OCI-LY1 (cell line): ENCODE measurements around the gene VIPAS39.
A peak's percentile ranks its signal among the peaks of the same experiment; 100 is the strongest.

Source experiments
- H2AFZ ChIP-seq: fragments of 200-600 bp; sonication (generic), shearing (Covaris generic); 2 replicates; pipeline ENCODE4 v1.6.0; 2014; ENCODE audit warnings: antibody characterized with exemption, mild to moderate bottlenecking, low read length
- H3F3A ChIP-seq: fragments of 200-600 bp; sonication (generic), shearing (Covaris generic); 2 replicates; pipeline ENCODE4 v1.6.0; 2014; ENCODE audit warnings: mild to moderate bottlenecking, antibody characterized with exemption, low read length, moderate library complexity; ENCODE audit not compliant: insufficient read depth
- H3K27ac ChIP-seq: fragments of 200-600 bp; sonication (generic); 2 replicates; pipeline ENCODE4 v1.5.1; 2014; ENCODE audit warnings: low read length, mixed run types, mild to moderate bottlenecking, low read depth; ENCODE audit not compliant: poor library complexity, severe bottlenecking
- H3K27me3 ChIP-seq: fragments of 200-600 bp; sonication (generic); 2 replicates; pipeline ENCODE4 v1.6.0; 2014; ENCODE audit warnings: antibody characterized with exemption, mild to moderate bottlenecking, low read length, moderate library complexity; ENCODE audit not compliant: insufficient read depth
- H3K36me3 ChIP-seq: fragments of 200-600 bp; sonication (generic); 2 replicates; pipeline ENCODE4 v1.6.1; 2014; ENCODE audit warnings: mild to moderate bottlenecking, antibody characterized with exemption, low read length, moderate library complexity, mixed read lengths; ENCODE audit not compliant: insufficient read depth
- H3K4me1 ChIP-seq: fragments of 200-600 bp; sonication (generic); 2 replicates; pipeline ENCODE4 v1.5.1; 2014; ENCODE audit warnings: mild to moderate bottlenecking, low read length, moderate library complexity; ENCODE audit not compliant: insufficient read depth, severe bottlenecking
- H3K4me2 ChIP-seq: fragments of 200-600 bp; sonication (generic), shearing (Covaris generic); 2 replicates; pipeline ENCODE4 v1.6.1; 2014; ENCODE audit warnings: low read length
- H3K4me3 ChIP-seq: fragments of 200-600 bp; sonication (generic); 2 replicates; pipeline ENCODE4 v1.5.1; 2014; ENCODE audit warnings: low read length, low read depth, mild to moderate bottlenecking, mixed read lengths; ENCODE audit not compliant: poor library complexity, severe bottlenecking
- H3K79me2 ChIP-seq: fragments of 200-600 bp; shearing (Covaris generic); 2 replicates; pipeline ENCODE4 v1.6.1; 2016; ENCODE audit warnings: mixed run types, low read length, mixed read lengths; ENCODE audit not compliant: insufficient read depth
- H3K9ac ChIP-seq: fragments of 200-600 bp; sonication (generic), shearing (Covaris generic); 2 replicates; pipeline ENCODE4 v1.6.1; 2014; ENCODE audit warnings: mild to moderate bottlenecking, low read length, mixed read lengths
- H3K9me2 ChIP-seq: fragments of 200-600 bp; sonication (generic), shearing (Covaris generic); 2 replicates; pipeline ENCODE4 v1.6.1; 2014; ENCODE audit warnings: low read depth, mild to moderate bottlenecking, low read length, mixed read lengths
- H3K9me3 ChIP-seq: fragments of 200-600 bp; shearing (Covaris generic); 2 replicates; pipeline ENCODE4 v1.6.1; 2014; ENCODE audit warnings: low read length, mixed read lengths
- H4K20me1 ChIP-seq: fragments of 200-600 bp; sonication (generic), shearing (Covaris generic); 2 replicates; pipeline ENCODE4 v1.6.0; 2016; ENCODE audit warnings: mild to moderate bottlenecking, low read length; ENCODE audit not compliant: insufficient read depth
- EZH2 ChIP-seq: fragments of 200-600 bp; sonication (generic), shearing (Covaris generic); IDR thresholded peaks from 2 replicates; pipeline ENCODE4 v1.8.0; 2017; ENCODE audit warnings: borderline replicate concordance, mixed run types, mild to moderate bottlenecking, antibody characterized with exemption, low read length, moderate library complexity, mixed read lengths
- TF ChIP-seq, protein P1 (sequence below): fragments of 200-600 bp; sonication (generic), shearing (Covaris generic); IDR thresholded peaks from 2 replicates; pipeline ENCODE4 v1.5.1; 2017; ENCODE audit warnings: mild to moderate bottlenecking, antibody characterized with exemption, low read length, moderate library complexity, mixed read lengths

Gene VIPAS39

DNA sequence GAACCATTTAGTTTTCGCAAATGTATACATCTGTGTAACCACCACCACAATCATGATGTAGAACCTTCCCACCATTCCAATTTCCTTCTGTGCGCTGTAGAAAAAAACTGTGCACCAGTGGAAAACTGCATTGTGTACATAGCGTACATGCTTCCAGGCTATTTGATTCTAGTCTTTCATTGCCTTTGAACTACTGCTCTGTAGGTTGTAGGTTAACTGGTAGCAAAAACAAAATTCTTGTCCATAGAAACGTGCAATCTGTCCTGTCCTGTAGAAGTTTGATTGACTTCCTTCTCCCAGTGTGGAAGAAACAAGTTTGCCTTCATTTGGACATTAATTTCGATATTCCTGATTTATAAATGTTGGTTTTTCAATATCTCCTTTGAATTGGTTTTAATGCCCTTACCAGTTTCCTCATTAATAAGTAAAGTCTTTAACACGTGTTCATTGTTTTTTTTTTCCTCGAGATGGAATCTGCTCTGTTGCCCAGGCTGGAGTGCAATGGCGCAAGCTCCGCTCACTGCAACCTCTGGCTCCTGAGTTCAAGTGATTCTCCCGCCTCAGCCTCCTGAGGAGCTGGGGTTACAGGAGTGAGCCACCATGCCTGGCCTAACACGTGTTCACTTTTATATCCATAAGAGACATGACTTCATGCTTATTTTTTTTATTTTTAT, 44.8 kb upstream of the VIPAS39 start:
- no peaks in the 10 kb centered on the region for H3K79me2 ChIP-seq
- no peaks in the 10 kb centered on the region for H3K9me3 ChIP-seq
- 0 out of 2 replicates have a peak, but pooled peaks cover 2% of the 10 kb centered on the region for H3K36me3 ChIP-seq
- no peak overlapping the region for H3K9ac ChIP-seq
- H3K4me1 ChIP-seq, result peaks cover 20% of the 10 kb centered on the region
- no peaks in the 10 kb centered on the region for H3K27me3 ChIP-seq
- H2AFZ ChIP-seq, result no peak overlapping the region
- H3K4me2 ChIP-seq, result no peak overlapping the region
- TF ChIP-seq, protein P1, sequence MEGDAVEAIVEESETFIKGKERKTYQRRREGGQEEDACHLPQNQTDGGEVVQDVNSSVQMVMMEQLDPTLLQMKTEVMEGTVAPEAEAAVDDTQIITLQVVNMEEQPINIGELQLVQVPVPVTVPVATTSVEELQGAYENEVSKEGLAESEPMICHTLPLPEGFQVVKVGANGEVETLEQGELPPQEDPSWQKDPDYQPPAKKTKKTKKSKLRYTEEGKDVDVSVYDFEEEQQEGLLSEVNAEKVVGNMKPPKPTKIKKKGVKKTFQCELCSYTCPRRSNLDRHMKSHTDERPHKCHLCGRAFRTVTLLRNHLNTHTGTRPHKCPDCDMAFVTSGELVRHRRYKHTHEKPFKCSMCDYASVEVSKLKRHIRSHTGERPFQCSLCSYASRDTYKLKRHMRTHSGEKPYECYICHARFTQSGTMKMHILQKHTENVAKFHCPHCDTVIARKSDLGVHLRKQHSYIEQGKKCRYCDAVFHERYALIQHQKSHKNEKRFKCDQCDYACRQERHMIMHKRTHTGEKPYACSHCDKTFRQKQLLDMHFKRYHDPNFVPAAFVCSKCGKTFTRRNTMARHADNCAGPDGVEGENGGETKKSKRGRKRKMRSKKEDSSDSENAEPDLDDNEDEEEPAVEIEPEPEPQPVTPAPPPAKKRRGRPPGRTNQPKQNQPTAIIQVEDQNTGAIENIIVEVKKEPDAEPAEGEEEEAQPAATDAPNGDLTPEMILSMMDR, result no peak
- no peak for TF ChIP-seq EZH2
- no peaks in the 10 kb centered on the region for H3K9me2 ChIP-seq
- no peaks in the 10 kb centered on the region for H4K20me1 ChIP-seq
- H3F3A ChIP-seq, result no peaks in the 10 kb centered on the region
- no peak overlapping the region for H3K4me3 ChIP-seq
- no peak overlapping the region for H3K27ac ChIP-seq

DNA sequence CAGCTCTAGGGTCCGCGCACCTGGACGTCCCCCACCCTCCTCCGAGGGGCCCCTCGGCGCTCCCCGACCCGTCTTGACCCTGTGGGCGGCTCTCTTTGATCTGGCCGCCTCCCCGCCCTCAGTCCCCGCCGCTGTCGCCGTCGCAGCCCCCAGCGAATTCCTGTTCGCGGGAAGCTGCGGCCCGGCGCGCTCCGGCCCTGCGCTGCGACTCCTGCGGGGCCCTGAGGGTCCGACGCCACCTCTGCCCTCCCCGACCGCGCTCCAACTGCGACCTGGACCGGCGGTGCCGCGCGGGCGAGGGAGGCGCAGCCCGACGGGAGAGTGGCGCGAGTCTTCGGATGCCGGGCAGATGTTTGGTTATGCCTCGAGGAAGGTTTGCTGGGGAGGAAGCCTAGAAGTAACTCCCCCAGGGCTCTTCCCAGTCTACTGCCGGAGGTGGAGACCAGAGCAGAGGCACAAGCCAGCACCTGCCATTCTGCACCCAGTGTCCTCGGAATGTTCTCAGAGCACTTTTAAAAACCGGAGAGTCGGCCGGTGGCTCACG, 41.7 kb upstream of the VIPAS39 start:
- Histone ChIP-seq H2AFZ (no peak overlapping the region), H3K9ac (peak overlapping the region; percentile 49; the same call in 1 of the 2 replicates), H3K36me3 (no peaks in the 10 kb centered on the region), H3K4me1 (peaks cover 20% of the 10 kb centered on the region), H3K9me2 (no peaks in the 10 kb centered on the region), H3K79me2 (no peaks in the 10 kb centered on the region), H3K27ac (no peak overlapping the region), H3K27me3 (no peaks in the 10 kb centered on the region), H3F3A (no peaks in the 10 kb centered on the region), H3K4me3 (peak overlapping the region; percentile 65), H3K9me3 (no peaks in the 10 kb centered on the region), H4K20me1 (no peaks in the 10 kb centered on the region), H3K4me2 (peak overlapping the region; percentile 84)
- TF ChIP-seq, protein P1, result no peak
- no peak for TF ChIP-seq EZH2

DNA sequence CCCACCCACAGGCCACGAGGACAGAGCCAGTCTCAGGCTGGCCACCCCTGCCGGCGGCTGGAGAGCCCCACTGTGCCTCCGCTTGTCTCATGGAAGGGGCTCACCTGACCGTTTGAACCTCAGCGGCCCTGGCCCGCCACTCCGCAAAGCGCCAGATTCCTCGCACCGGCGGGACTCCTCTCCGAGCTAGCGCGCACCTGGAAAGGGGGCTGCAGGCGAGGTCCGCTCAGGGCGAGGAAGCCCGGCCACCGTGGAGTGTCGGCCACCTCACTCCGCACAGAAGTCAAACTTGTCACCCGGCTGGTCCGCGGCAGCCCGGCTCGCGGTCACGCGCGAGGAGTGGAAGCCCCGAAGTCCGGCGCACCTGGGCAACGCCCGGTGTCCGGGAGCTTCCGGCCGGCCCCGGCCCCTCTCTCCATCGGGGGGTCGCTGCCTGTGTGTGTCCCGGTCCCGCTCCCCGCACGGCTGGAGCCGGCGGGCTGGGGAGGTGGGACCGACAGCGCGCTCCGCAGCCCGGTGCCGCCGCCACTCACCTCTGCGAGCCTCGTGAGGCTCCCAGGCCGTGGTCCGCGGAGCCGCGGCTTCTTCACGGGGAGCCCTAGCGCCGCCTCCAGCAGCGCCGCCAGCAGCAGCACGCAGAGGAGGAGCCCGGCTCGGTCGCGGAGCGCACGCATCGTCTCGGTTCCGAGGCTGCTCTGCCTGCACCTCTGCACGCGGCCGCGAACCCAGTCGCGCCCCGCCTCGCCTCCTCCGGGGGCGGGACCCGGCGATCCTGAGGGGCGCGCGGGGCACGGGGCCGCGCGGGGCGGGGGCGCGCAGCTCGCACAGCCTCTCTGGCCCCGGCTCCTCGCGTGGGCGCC, 40.9 kb upstream of the VIPAS39 start, which contains the start of gene ISM2:
Gene ISM2, minus strand, starts transcription at position 697 of the 860 bp plus-strand sequence. Its CDS starts 23 bp downstream, at position 674.
- Histone ChIP-seq H3K79me2 (no peaks in the 10 kb centered on the region), H3K9me3 (no peaks in the 10 kb centered on the region), H3F3A (no peaks in the 10 kb centered on the region), H3K9me2 (no peaks in the 10 kb centered on the region), H3K4me1 (peaks cover 20% of the 10 kb centered on the region), H3K4me3 (peak within 1 kb of the TSS; percentile 65), H3K27me3 (no peaks in the 10 kb centered on the region), H4K20me1 (no peaks in the 10 kb centered on the region), H3K27ac (no peak within 1 kb of the TSS), H3K36me3 (no peaks in the 10 kb centered on the region), H2AFZ (no peak within 1 kb of the TSS), H3K9ac (peak within 1 kb of the TSS; percentile 49), H3K4me2 (peak within 1 kb of the TSS; percentile 84)
- TF ChIP-seq, protein P1, result no peak
- TF ChIP-seq EZH2, result no peak
